Left lung (tissue), 10 donors: ENCODE data around the gene ZNF816. TPM values are rescaled to one million over a fixed set of nuclear protein-coding genes. Genes with fewer than 3 reads are reported as not detected.

Source experiments
- ATAC-seq: fragments of 200-7000 bp; cut with Tn5 transposase; one replicate; pipeline ENCODE4 v1.9.1; 2020; ENCODE audit warnings: moderate library complexity
- DNase-seq, 4 donors: peaks; one replicate each; pipeline ENCODE4 v3.0.0-alpha.2; 2013 to 2020
- H3K27ac ChIP-seq, 2 donors: fragments of 200-600 bp; sonication (generic) in 1 of 2; one replicate each; pipeline versions ENCODE4 v1.5.0 to v1.8.0; 2020 to 2021
- H3K27me3 ChIP-seq, 2 donors: fragments of 200-600 bp; sonication (generic) in 1 of 2; one replicate each; pipeline versions ENCODE4 v1.5.0 to v1.8.0; 2020 to 2021
- H3K36me3 ChIP-seq, 2 donors: fragments of 200-600 bp; sonication (generic) in 1 of 2; one replicate each; pipeline versions ENCODE4 v1.5.0 to v1.8.0; 2020 to 2021
- H3K4me1 ChIP-seq, 2 donors: fragments of 200-600 bp; one replicate each; pipeline ENCODE4 v1.8.0; 2021
- H3K4me3 ChIP-seq, 2 donors: fragments of 200-600 bp; sonication (generic) in 1 of 2; one replicate each; pipeline versions ENCODE4 v1.5.0 to v1.8.0; 2020 to 2021; ENCODE audit warnings: mild to moderate bottlenecking in 1 of 2
- H3K9me3 ChIP-seq, 2 donors: fragments of 200-600 bp; sonication (generic) in 1 of 2; one replicate each; pipeline versions ENCODE4 v1.5.0 to v1.8.0; 2020 to 2021
- CTCF ChIP-seq, 2 donors: fragments of 200-600 bp; sonication (generic) in 1 of 2; IDR thresholded peaks; one replicate each; pipeline versions ENCODE4 v1.5.0 to v1.8.0; 2021; ENCODE audit warnings: antibody characterized with exemption in 2 of 2
- intact Hi-C, 2 donors: fragments of 100-400 bp; cut with DNase I; formaldehyde crosslinking; loops; one replicate each; pipeline versions ENCODE4 v1.11.2 to v1.14.2; 2022
- polyA plus RNA-seq, 6 donors: library from polyadenylated mRNA; unstranded; fragments of 120-200 nt; gene quantifications; one replicate each; pipeline ENCODE4 v1.2.1, GENCODE V29; 2013; ENCODE audit not compliant: insufficient read length in 6 of 6
- total RNA-seq, 2 donors: library from RNA; stranded (reverse); fragmentation: NEBNext Ultra II Directional; extraction: Animal tissue kit (Norgen Biotek cat#: 25700); gene quantifications; one replicate each; pipeline ENCODE4 v1.2.1, GENCODE V29; 2021
- donor health status: DM: no; HTN: yes; CAD: no.
- donor health status: DM: no; HTN: no; CAD: no.

ZNF816 gene
- total and polyA plus RNA-seq, 8 donors = 10.9 to 23.3 (median 17.8) TPM

GRCh38 chr19:53007606-53008005, 44.9 kb upstream of the ZNF816 start:
- Histone ChIP-seq H3K36me3 (no peaks in the 10 kb centered on the region), H3K4me3 (no peak overlapping the region), H3K4me1 (no peaks in the 10 kb centered on the region), H3K9me3 (peaks cover 0 to 69% of the 10 kb centered on the region in 2 donors), H3K27ac (no peak overlapping the region), H3K27me3 (no peaks in the 10 kb centered on the region)
- ATAC-seq (no peak), DNase-seq (no peak)
- intact Hi-C loops = no loop called here
- TF ChIP-seq CTCF (IDR thresholded peaks at IDR 0.05) = no peak

DNA sequence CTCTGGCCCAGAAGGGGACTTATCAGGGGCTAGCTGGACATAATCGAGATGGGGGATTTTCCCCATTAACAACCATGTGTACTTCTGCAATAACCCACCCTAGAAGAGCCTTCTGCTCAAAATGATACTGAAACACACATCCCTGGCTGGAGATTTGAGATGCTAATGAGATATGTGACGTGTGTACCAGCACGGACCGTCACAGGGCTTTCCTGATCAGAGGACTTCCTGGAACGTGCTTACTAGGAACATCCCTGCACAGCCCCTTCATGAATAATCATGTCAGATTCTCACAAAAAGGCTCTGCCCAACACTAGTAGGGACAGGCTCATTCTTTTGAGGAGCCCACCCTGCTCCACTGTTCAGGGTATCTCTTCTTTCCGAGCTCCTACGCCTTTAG, 44.5 kb upstream of the ZNF816 start:
- DNase-seq (no peak), ATAC-seq (no peak)
- no peak for TF ChIP-seq CTCF (IDR thresholded peaks at IDR 0.05)
- H3K4me3 ChIP-seq = no peak overlapping the region
- intact Hi-C loops = no loop called here
- H3K27ac ChIP-seq = no peak overlapping the region
- no peaks in the 10 kb centered on the region for H3K27me3 ChIP-seq
- no peaks in the 10 kb centered on the region for H3K36me3 ChIP-seq
- peaks cover 0 to 66% of the 10 kb centered on the region in 2 donors for H3K9me3 ChIP-seq
- no peaks in the 10 kb centered on the region for H3K4me1 ChIP-seq

DNA sequence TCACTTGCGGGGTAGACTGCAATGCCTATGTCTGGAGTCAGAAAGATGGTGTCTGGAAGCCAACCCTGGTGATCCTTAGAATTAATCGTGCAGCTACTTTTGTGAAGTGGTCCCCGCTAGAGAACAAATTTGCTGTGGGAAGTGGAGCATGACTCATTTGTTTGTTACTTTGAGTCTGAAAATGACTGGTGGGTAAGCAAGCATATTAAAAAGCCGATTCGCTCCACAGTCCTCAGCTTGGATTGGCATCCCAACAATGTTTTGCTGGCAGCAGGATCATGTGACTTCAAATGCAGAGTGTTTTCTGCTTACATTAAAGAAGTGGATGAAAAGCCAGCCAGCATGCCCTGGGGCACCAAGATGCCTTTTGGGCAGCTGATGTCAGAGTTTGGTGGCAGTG, 41.6 kb upstream of the ZNF816 start:
- Histone ChIP-seq H3K9me3 (peaks cover 0 to 50% of the 10 kb centered on the region in 2 donors), H3K4me1 (no peaks in the 10 kb centered on the region), H3K27me3 (no peaks in the 10 kb centered on the region), H3K27ac (no peak overlapping the region), H3K36me3 (no peaks in the 10 kb centered on the region), H3K4me3 (no peak overlapping the region)
- TF ChIP-seq CTCF (IDR thresholded peaks at IDR 0.05) = no peak
- DNase-seq (no peak), ATAC-seq (no peak)
- intact Hi-C loops = no loop called here

DNA sequence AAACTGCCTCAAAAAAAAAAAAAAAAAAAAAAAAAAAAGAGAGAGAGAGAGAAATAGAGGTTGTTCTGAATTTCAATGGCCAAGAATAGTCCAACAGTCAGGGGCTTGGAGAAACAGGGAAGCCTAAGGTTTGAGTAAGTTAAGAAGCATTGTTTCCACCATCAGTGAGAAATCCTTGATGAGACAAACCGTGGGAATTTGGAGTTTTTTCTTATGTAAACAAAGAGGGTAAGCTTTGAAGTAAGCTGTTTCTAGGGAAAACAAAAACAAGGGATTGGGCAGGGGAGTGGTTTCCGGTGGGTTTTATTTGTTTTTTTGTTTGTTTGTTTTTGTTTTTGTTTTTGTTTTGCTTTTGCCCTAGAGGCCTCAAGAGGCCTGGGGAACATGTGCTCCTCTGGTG, 39.8 kb upstream of the ZNF816 start:
- DNase-seq = no peak
- H3K36me3 ChIP-seq = no peaks in the 10 kb centered on the region
- H3K4me1 ChIP-seq = no peaks in the 10 kb centered on the region
- intact Hi-C loops = no loop called here
- no peaks in the 10 kb centered on the region for H3K27me3 ChIP-seq
- H3K27ac ChIP-seq = no peak overlapping the region
- ATAC-seq = no peak
- peaks cover 0 to 45% of the 10 kb centered on the region in 2 donors for H3K9me3 ChIP-seq
- no peak for TF ChIP-seq CTCF (IDR thresholded peaks at IDR 0.05)
- H3K4me3 ChIP-seq = no peak overlapping the region

DNA sequence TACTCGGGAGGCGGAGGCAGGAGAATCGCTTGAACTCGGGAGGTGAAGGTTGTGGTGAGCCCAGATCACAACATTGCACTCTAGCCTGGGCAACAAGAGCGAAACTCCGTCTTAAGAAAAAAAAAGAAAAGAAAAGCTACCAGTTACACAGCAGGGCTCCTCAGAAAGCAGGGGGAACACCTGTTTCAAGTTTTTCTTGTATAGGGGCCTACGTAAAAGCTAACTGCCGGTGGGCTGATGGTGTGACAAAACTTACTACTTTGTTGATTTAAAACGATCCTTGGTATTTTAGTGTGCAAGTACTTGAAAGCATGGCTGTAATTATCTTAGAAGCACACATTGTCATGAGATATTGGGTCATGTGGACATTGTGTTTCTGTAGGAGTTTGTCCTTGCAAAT, 35.3 kb upstream of the ZNF816 start:
- no peak for DNase-seq

More for the DNA sequence above, 35.3 kb upstream of the ZNF816 start:
- H3K9me3 ChIP-seq = peaks cover 0 to 44% of the 10 kb centered on the region in 2 donors
- no peak overlapping the region for H3K4me3 ChIP-seq
- no peak for ATAC-seq
- no peaks in the 10 kb centered on the region for H3K36me3 ChIP-seq
- H3K27me3 ChIP-seq = no peaks in the 10 kb centered on the region
- intact Hi-C loops = no loop called here
- no peak overlapping the region for H3K27ac ChIP-seq
- no peak for TF ChIP-seq CTCF (IDR thresholded peaks at IDR 0.05)
- H3K4me1 ChIP-seq = peaks cover 0 to 1% of the 10 kb centered on the region in 2 donors
